Brain pericyte (primary cell): ENCODE measurements around the gene KLHL22.
"Not testable (repeated sequence)": the region's sequence is repeated elsewhere in the genome, so short reads cannot be mapped to it uniquely, and the experiment has no call there.

Experiments used
- DNase-seq: peaks from one replicate; pipeline ENCODE4 v3.0.0-alpha.2; 2012; ENCODE audit warnings: low read depth, low spot score

The KLHL22 gene

GRCh38 chr22:20422271-20423007 lies 73.2 kb downstream of the KLHL22 start:
- DNase-seq: no peak

GRCh38 chr22:20421507-20421874 lies 74.1 kb downstream of the KLHL22 start:
- no peak for DNase-seq

DNA sequence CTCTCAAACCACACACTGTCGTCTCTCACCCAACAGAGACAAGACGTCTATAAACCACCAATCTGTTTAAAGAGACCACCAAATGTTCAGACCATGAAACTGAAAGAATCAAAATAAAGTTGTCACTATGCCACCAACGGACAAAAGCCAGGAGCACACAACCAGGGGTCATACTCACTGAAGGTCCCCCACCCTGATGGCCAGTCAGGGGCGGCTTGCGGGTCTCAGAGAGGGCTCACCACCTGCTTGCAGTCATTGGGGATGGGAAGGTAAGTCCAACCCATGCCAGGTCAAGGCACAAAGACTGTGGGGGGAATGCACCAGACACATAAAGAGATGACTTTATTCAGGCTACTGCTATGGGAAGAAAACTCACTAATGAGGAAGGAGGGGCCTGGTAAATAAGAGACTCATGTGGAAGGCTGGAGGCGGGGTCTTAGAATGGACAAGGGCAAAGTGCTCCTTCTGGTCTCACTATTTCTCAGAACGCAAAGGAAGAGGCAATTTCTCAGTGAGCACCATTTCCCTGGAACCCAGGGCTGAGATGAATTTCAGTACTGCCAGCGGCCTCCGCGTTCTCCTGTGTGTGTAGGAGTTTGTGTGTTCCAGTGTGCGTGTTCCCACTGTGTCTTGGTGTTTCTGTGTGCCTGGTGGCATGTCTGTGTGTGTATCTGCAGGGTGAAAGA lies 75.3 kb downstream of the KLHL22 start:
- DNase-seq: no peak

- no peak for DNase-seq
Measured at GRCh38 chr22:20419664-20419951, 76.0 kb downstream of the KLHL22 start.

- no peak for DNase-seq
Measured at GRCh38 chr22:20418211-20418788, 77.3 kb downstream of the KLHL22 start.

DNA sequence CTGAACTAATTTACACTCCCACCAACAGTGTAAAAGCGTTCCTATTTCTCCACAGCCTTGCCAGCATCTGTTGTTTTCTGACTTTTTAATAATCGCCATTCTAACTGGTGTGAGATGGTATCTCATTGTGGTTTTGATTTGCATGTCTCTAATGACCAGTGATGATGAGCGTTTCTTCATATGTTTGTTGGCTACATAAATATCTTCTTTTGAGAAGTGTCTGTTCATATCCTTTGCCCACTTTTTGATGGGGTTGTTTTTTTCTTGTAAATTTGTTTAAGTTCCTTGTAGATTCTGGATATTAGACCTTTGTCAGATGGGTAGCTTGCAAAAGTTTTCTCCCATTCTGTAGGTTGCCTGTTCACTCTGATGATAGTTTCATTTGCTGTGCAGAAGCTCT lies 79.9 kb downstream of the KLHL22 start:
- DNase-seq: not testable (repeated sequence)

- DNase-seq: not testable (repeated sequence)
Measured at GRCh38 chr22:20415241-20415640, 80.4 kb downstream of the KLHL22 start.

DNA sequence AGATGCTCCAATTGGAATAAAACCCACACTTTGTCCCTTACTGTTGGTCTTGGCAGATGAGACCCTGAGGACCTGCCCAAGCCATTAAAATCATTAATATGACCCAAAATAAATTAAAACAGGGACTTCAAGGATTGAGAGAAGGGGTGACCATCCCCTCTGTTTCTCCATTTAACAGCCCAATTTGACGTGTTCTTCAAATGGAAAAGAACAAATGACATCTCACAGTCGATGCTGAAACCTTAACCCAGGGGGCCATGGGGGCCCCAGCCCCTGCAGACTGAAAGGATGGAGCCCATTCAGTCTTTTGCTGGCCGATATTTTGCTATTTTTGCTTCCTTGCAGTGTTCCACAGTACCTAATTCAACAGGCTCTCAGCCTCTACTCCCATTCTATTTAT lies 81.1 kb downstream of the KLHL22 start:
- DNase-seq: no peak

DNA sequence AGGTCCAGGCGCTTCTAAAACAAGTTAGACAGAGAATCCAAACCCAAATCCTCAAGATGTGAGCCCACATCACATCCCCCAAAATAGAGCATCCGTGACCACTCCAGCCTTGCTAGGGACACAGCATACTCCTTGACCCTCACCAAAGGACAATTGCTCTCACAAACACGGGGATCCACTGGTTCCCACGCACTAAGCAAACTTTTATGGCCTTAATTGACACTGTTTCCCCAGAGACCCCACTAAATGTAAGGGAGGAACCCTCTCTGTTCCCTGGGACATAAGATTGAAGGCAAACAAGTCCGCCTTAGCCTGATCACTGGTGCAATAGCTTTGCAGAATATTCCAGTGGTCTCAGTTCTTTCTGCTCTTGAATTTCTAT lies 81.5 kb downstream of the KLHL22 start:
- no peak for DNase-seq

DNA sequence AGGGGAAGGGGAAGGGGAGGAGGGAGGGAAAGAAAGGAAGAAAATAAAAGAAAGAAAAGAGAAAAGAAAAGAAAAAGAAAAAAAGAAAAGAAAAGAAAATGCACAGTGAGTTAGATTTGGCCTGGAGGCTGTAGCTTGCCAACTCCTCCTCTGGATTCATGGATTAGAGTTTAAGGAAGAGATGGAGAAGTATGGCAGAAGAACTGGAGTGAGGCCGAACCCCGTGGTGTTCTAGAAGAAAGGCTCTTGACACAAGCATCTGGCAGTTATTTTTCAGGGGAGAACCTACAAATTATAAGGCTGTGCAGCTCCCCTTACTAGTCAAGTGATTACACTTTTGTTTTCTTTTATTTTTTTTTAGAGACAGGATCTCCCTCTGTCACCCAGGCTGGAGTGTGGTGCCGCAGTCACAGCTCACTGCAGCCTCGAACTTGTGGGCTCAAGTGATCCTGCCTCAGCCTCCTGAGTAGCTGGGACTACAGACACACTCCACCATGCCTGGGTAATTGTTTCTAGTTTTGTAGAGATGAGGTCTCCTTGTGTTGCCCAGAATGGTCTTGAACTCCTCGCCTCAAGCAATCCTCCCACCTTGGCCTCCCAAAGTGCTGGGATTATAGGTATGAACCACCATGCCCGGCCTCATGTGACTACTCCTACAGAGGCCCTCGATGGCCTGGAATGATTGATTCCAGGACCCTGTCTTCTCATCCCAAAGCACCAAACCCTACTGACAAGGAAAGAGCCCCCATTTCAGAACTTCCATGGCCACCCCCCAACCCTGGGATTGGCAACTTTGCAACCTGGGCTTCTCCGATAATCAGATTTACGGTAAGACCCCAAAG lies 82.2 kb downstream of the KLHL22 start:
- no peak for DNase-seq

DNA sequence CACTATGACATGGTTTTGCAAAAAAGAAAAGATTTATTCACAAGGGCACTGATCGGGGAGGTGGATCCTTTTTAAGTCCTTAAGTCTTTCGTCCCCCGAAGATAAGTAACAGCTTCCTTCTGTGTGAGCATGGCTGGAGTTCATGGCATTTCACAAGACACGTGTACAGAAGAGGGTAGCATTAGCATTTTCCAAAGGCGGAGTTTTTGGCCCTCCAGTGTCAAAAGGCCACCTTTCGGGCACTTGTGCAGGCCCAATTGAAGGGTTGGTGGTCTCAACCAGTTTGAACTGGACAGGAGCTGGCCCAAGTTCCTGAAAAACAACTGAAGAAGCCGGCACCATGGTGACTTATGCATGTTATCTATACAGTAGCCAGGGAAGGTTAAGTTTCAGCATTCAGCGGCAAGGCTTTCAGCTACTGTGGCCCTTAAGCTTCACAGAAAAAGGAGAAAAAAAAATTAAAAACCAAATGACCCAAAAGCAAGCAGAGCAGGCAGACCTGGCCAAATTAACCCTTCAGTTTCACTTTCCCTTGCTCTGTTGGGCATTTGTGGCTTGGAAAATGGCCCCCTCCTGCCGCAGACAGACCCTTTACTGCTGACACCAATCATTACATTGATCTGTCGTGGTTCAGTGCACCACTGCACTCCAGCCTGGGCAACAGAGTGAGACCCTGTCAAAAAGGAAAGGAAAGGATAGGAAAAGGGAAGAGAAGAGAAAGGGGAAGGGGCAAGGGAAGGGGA lies 83.0 kb downstream of the KLHL22 start:
- DNase-seq: no peak

DNA sequence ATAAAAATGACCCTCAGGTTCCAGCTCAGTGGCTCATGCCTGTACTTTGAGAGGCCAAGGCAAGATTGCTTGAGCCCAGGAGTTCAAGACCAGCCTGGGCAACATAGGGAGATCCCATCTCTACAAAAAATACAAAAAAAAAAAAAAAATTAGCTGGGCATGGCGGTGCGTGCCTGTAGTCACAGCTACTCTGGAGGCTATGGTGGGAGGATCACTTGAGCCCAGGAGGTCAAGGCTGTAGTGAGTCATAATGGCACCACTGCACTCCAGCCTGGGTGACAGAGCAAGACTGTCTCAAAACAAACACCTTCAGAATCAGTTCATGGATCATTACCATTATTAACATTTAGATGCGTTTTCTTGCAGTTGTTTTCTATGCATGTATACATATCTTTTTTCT lies 86.2 kb downstream of the KLHL22 start:
- DNase-seq: not testable (repeated sequence)

DNA sequence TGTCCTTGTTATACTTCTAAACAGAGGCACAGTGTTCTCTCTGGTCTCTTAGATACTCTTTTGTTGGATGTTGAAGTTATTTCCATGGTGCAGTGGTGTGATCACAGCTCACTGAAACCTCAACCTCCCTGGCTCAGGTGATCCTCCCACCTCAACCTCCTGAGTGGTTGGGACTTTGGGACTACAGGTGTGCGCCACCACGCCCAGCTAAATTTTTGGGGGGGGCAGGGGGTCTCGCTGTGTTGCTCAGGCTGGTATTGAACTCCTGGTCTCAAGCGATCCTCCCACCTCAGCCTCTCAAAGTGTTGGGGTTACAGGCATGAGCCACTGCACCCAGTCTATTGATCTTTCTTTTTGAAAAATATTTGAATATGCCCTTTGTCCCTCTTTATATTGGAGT lies 86.7 kb downstream of the KLHL22 start:
- no peak for DNase-seq

GRCh38 chr22:20407829-20408228 lies 87.8 kb downstream of the KLHL22 start:
- DNase-seq: no peak

GRCh38 chr22:20406686-20407408 lies 88.7 kb downstream of the KLHL22 start:
- no peak for DNase-seq

DNA sequence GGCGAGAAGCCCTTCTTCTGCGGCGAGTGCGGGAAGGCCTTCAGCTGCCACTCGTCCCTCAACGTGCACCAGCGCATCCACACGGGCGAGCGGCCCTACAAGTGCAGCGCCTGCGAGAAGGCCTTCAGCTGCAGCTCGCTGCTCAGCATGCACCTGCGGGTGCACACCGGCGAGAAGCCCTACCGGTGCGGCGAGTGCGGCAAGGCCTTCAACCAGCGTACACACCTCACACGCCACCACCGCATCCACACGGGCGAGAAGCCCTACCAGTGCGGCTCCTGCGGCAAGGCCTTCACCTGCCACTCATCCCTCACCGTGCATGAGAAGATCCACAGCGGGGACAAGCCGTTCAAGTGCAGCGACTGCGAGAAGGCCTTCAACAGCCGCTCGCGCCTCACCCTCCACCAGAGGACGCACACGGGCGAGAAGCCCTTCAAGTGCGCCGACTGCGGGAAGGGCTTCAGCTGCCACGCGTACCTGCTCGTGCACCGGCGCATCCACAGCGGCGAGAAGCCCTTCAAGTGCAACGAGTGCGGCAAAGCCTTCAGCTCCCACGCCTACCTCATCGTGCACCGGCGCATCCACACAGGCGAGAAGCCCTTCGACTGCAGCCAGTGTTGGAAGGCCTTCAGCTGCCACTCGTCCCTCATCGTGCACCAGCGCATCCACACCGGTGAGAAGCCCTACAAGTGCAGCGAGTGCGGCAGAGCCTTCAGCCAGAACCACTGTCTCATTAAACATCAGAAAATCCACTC lies 89.5 kb downstream of the KLHL22 start:
- no peak for DNase-seq

DNA sequence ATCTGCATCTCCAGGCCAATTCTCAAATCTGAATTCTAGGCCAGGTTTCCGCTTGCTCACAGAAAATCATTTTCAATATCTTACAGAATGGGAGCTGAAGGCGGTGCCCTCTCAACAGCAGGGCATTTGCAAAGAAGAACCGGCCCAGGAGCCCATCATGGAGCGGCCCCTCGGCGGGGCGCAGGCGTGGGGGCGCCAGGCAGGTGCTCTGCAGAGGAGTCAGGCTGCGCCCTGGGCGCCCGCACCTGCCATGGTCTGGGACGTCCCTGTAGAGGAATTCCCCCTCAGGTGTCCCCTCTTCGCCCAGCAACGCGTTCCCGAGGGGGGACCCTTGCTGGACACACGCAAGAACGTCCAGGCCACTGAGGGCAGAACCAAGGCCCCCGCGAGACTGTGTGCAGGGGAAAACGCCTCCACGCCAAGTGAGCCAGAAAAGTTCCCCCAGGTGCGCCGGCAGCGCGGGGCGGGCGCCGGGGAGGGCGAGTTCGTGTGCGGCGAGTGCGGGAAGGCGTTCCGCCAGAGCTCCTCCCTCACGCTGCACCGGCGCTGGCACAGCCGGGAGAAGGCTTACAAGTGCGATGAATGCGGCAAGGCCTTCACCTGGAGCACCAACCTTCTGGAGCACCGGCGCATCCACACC lies 90.2 kb downstream of the KLHL22 start:
- no peak for DNase-seq

- no peak for DNase-seq
Measured at GRCh38 chr22:20404881-20405280, 90.7 kb downstream of the KLHL22 start.

DNA sequence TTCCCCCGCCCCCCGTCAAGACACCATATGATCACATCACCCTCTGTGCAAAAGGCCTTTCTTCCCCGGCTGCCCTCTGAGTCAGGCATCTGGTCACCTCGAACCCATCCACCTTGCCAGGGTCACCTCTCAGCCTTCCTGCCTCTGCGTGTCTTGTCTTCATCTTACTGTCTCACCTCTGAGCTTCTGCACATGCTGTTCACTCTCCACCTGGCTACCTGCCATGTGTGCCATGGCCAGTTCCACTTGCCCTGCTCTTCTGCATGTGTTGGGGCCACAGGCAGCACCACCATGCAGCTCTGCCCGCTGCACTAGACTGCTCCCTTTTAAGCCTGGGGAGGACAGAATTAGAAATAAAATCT lies 91.8 kb downstream of the KLHL22 start:
- no peak for DNase-seq
